IPS-20b (cell line): ENCODE data around the gene SENP6.
"Not testable (repeated sequence)": the region's sequence is repeated elsewhere in the genome, so short reads cannot be mapped to it uniquely, and the experiment has no call there.

ENCODE experiments used
- H3K27ac ChIP-seq: one replicate; pipeline ENCODE4 v1.5.1; 2013; ENCODE audit warnings: low read length
- H3K27me3 ChIP-seq: 2 replicates; pipeline ENCODE4 v1.6.1; 2013; ENCODE audit warnings: mild to moderate bottlenecking, low read length, inconsistent platforms; ENCODE audit not compliant: insufficient read depth
- H3K36me3 ChIP-seq: 2 replicates; pipeline ENCODE4 v1.6.1; 2013; ENCODE audit warnings: low read depth, mild to moderate bottlenecking, inconsistent platforms, low read length, moderate library complexity; ENCODE audit not compliant: insufficient read depth
- H3K4me1 ChIP-seq: 2 replicates; pipeline ENCODE4 v1.6.1; 2013; ENCODE audit warnings: mild to moderate bottlenecking, control low read depth, inconsistent platforms, low read length, moderate library complexity; ENCODE audit not compliant: insufficient read depth
- H3K4me3 ChIP-seq: 2 replicates; pipeline ENCODE4 v1.5.1; 2013; ENCODE audit warnings: mild to moderate bottlenecking, low read length, inconsistent platforms
- H3K9ac ChIP-seq: 2 replicates; pipeline ENCODE4 v1.6.1; 2013; ENCODE audit warnings: low read depth, mild to moderate bottlenecking, inconsistent platforms, low read length, moderate library complexity
- H3K9me3 ChIP-seq: 2 replicates; pipeline ENCODE4 v1.6.1; 2013; ENCODE audit warnings: mild to moderate bottlenecking, low read depth, low read length, inconsistent platforms; ENCODE audit not compliant: insufficient read depth

SENP6 gene

GRCh38 chr6:75676377-75676776 is 74.7 kb downstream of the SENP6 start:
- Histone ChIP-seq H3K27ac (no peak overlapping the region), H3K9me3 (0 out of 2 replicates have a peak, but pooled peaks cover 4% of the 10 kb centered on the region), H3K27me3 (no peaks in the 10 kb centered on the region), H3K4me3 (no peak overlapping the region), H3K36me3 (peaks cover 95% of the 10 kb centered on the region), H3K4me1 (no peaks in the 10 kb centered on the region), H3K9ac (no peak overlapping the region)

- not testable (repeated sequence) for H3K9ac ChIP-seq, H3K4me1 ChIP-seq, H3K27me3 ChIP-seq, H3K9me3 ChIP-seq, H3K27ac ChIP-seq, H3K4me3 ChIP-seq
- peaks cover 49% of the 10 kb centered on the region for H3K36me3 ChIP-seq
Measured at GRCh38 chr6:75682548-75682947, 80.9 kb downstream of the SENP6 start.

DNA sequence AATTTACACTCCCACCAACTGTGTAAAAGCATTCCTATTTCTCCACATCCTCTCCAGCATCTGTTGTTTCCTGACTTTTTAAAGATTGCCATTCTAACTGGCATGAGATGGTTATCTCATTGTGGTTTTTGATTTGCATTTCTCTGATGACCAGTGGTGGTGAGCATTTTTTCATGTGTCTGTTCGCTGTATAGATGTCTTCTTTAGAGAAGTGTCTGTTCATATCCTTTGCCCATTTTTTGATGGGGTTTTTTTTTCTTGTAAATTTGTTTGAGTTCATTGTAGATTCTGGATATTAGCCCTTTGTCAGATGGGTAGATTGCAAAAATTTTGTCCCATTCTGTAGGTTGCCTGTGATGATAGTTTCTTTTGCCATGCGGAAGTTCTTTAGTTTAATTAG is 81.3 kb downstream of the SENP6 start:
- H3K9me3 ChIP-seq, H3K27me3 ChIP-seq, H3K9ac ChIP-seq, H3K27ac ChIP-seq, H3K4me1 ChIP-seq, H3K4me3 ChIP-seq: not testable (repeated sequence)
- peaks cover 45% of the 10 kb centered on the region for H3K36me3 ChIP-seq

GRCh38 chr6:75687535-75687934 is 85.9 kb downstream of the SENP6 start:
- peaks cover 23% of the 10 kb centered on the region; the same call in 1 of the 2 replicates for H3K36me3 ChIP-seq
- not testable (repeated sequence) for H3K9me3 ChIP-seq, H3K4me3 ChIP-seq, H3K27me3 ChIP-seq, H3K4me1 ChIP-seq, H3K27ac ChIP-seq, H3K9ac ChIP-seq

- not testable (repeated sequence) for H3K27me3 ChIP-seq, H3K27ac ChIP-seq, H3K4me1 ChIP-seq, H3K9me3 ChIP-seq, H3K9ac ChIP-seq, H3K4me3 ChIP-seq
- H3K36me3 ChIP-seq: peaks cover 26% of the 10 kb centered on the region; the same call in 1 of the 2 replicates
Measured at GRCh38 chr6:75687937-75688336, 86.3 kb downstream of the SENP6 start.

DNA sequence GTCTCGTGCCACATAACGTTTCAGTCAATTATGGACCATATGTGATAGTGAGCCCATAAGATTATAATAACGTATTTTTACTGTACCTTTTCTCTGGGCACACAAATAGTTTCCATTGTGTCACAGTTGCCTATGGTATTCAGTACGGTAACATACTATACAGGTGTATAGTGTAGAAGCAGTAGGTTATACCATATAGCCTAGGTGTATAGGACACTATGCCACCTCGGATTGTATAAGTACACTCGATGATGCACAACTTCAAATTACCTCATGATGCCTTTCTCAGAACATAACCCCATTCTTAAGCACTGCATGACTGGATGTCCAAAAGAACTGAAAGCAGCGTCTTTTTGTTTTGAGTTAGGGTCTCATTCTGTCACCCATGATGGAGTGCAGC is 87.9 kb downstream of the SENP6 start:
- no peak overlapping the region for H3K9ac ChIP-seq
- no peaks in the 10 kb centered on the region for H3K9me3 ChIP-seq
- H3K4me3 ChIP-seq: no peak overlapping the region
- H3K4me1 ChIP-seq: peaks cover 6% of the 10 kb centered on the region; the same call in 1 of the 2 replicates
- H3K27me3 ChIP-seq: no peaks in the 10 kb centered on the region
- no peak overlapping the region for H3K27ac ChIP-seq
- H3K36me3 ChIP-seq: peaks cover 33% of the 10 kb centered on the region

DNA sequence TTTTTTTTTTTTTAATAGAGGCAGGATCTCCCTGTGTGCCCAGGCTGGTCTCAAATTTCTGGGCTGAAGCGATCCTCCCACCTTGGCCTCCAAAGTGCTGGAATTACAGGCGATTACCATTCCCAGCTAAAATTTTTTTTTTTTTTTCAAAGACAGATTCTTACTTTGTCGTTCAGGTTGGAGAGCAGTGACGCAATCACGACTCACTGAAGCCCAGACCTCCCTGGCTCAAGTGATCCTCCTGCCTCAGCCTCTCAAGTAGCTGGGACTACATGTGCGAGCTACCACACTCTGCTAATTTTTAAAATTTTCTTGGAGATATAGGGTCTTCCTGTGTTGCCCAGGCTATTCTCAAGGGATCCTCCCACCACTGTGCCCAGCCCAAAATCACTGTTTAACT is 89.3 kb downstream of the SENP6 start:
- no peaks in the 10 kb centered on the region for H3K27me3 ChIP-seq
- no peak overlapping the region for H3K27ac ChIP-seq
- no peak overlapping the region for H3K4me3 ChIP-seq
- no peaks in the 10 kb centered on the region for H3K9me3 ChIP-seq
- H3K4me1 ChIP-seq: peaks cover 6% of the 10 kb centered on the region; the same call in 1 of the 2 replicates
- H3K36me3 ChIP-seq: peaks cover 40% of the 10 kb centered on the region
- no peak overlapping the region for H3K9ac ChIP-seq

DNA sequence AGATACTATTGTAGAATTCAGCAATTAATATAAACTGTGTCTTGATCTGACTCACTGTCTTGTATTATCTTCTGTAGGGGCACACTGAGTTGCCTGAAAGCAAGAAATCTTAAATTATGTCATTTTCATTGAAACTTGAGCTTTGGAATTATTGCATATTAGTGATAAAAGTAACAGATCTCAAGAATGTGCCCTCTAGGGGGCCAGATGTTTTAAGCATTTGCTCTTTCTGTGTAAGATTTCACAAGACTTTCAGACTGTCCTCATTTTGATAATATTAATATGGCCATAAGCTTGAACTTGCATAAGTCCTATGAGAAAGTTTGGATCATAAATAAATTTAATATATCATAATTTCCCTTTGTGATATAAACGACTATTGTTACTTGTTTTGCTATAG is 91.9 kb downstream of the SENP6 start:
- H3K36me3 ChIP-seq: peaks cover 64% of the 10 kb centered on the region

GRCh38 chr6:75694406-75694805 is 92.7 kb downstream of the SENP6 start:
- Histone ChIP-seq H3K4me1 (no peaks in the 10 kb centered on the region), H3K36me3 (peaks cover 60% of the 10 kb centered on the region), H3K4me3 (no peak overlapping the region), H3K27me3 (no peaks in the 10 kb centered on the region), H3K9ac (no peak overlapping the region), H3K27ac (no peak overlapping the region), H3K9me3 (no peaks in the 10 kb centered on the region)

More for the DNA sequence above, 91.9 kb downstream of the SENP6 start:
- Histone ChIP-seq H3K9ac (no peak overlapping the region), H3K27me3 (no peaks in the 10 kb centered on the region), H3K9me3 (no peaks in the 10 kb centered on the region), H3K4me1 (no peaks in the 10 kb centered on the region), H3K27ac (no peak overlapping the region), H3K4me3 (no peak overlapping the region)

DNA sequence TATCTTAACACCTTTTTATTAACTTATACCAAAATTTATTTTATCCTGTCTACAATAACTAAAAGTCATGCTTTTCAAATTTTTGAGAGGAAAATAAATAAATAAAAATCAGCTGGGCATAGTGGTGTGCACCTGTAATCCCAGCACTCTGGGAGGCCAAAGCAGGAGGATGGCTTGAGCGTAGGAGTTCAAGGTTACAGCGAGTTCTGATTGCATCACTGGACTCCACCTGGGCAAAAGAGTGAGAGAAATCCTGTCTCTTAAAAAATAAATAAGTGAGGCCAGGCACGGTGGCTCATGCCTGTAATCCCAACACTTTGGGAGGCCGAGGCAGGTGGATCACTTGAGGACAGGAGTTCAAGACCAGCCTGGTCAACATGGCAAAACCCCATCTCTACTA is 106.7 kb downstream of the SENP6 start:
- H3K27me3 ChIP-seq, H3K4me3 ChIP-seq, H3K27ac ChIP-seq, H3K9ac ChIP-seq, H3K9me3 ChIP-seq, H3K4me1 ChIP-seq: not testable (repeated sequence)
- peaks cover 70% of the 10 kb centered on the region for H3K36me3 ChIP-seq

- H3K9ac ChIP-seq: no peak overlapping the region
- H3K27ac ChIP-seq: no peak overlapping the region
- peaks cover 86% of the 10 kb centered on the region for H3K36me3 ChIP-seq
- H3K4me3 ChIP-seq: no peak overlapping the region
- H3K4me1 ChIP-seq: no peaks in the 10 kb centered on the region
- no peaks in the 10 kb centered on the region for H3K9me3 ChIP-seq
- no peaks in the 10 kb centered on the region for H3K27me3 ChIP-seq
Measured at GRCh38 chr6:75711173-75711572, 109.5 kb downstream of the SENP6 start.

GRCh38 chr6:75719133-75719532 is 117.5 kb downstream of the SENP6 start:
- Histone ChIP-seq H3K4me1 (no peaks in the 10 kb centered on the region), H3K27ac (no peak overlapping the region), H3K4me3 (no peak overlapping the region), H3K9me3 (no peaks in the 10 kb centered on the region), H3K27me3 (no peaks in the 10 kb centered on the region), H3K9ac (no peak overlapping the region), H3K36me3 (peaks cover 34% of the 10 kb centered on the region)

- no peaks in the 10 kb centered on the region for H3K4me1 ChIP-seq
- no peaks in the 10 kb centered on the region for H3K36me3 ChIP-seq
- H3K27me3 ChIP-seq: no peaks in the 10 kb centered on the region
- H3K4me3 ChIP-seq: no peak overlapping the region
- H3K9ac ChIP-seq: no peak overlapping the region
- H3K9me3 ChIP-seq: no peaks in the 10 kb centered on the region
- no peak overlapping the region for H3K27ac ChIP-seq
Measured at GRCh38 chr6:75723382-75723781, 121.7 kb downstream of the SENP6 start.
